Measurements from ENCODE around the gene RORC.
A peak's percentile ranks its signal among the peaks of the same experiment; 100 is the strongest.

Gene RORC

GRCh38 chr1:151867765-151868411 is 36.3 kb upstream of the RORC start:
- no peak overlapping the region for H3K4me3 ChIP-seq (ENCODE audit: low read depth, low read length)
- peak; percentile 81 for DNase-seq (ENCODE audit: low read depth)
- TF ChIP-seq CTCF (IDR thresholded peaks at IDR 0.05; ENCODE audit: low read depth, low read length) = no peak

- no peak overlapping the region for H3K4me3 ChIP-seq (ENCODE audit: low read depth, low read length)
- TF ChIP-seq MYC (IDR thresholded peaks at IDR 0.05; ENCODE audit: low read depth, low read length) (no peak), MAX (IDR thresholded peaks at IDR 0.05; ENCODE audit: low read depth, low read length) (no peak), CTCF (IDR thresholded peaks at IDR 0.05; ENCODE audit: low read depth, low read length) (no peak), POLR2A (IDR thresholded peaks at IDR 0.05; ENCODE audit: extremely low read depth, insufficient read length) (no peak)
- peak; percentile 27 for DNase-seq (ENCODE audit: low read depth)
Observed at GRCh38 chr1:151867321-151867720, 35.7 kb upstream of the RORC start.

- TF ChIP-seq CTCF (IDR thresholded peaks at IDR 0.05; ENCODE audit: low read depth, low read length) = no peak
- TF ChIP-seq MYC (IDR thresholded peaks at IDR 0.05; ENCODE audit: low read depth, low read length) = no peak
- TF ChIP-seq POLR2A (IDR thresholded peaks at IDR 0.05; ENCODE audit: extremely low read depth, insufficient read length) = no peak
- no peak for TF ChIP-seq MAX (IDR thresholded peaks at IDR 0.05; ENCODE audit: low read depth, low read length)
- no peak for DNase-seq (ENCODE audit: low read depth)
- no peak overlapping the region for H3K4me3 ChIP-seq (ENCODE audit: low read depth, low read length)
Observed at GRCh38 chr1:151864411-151864810, 32.8 kb upstream of the RORC start.

GRCh38 chr1:151862604-151863003 is 31.0 kb upstream of the RORC start:
- no peak for DNase-seq (ENCODE audit: low read depth)
- TF ChIP-seq CTCF (IDR thresholded peaks at IDR 0.05; ENCODE audit: low read depth, low read length) (no peak), POLR2A (IDR thresholded peaks at IDR 0.05; ENCODE audit: extremely low read depth, insufficient read length) (no peak), MYC (IDR thresholded peaks at IDR 0.05; ENCODE audit: low read depth, low read length) (no peak), MAX (IDR thresholded peaks at IDR 0.05; ENCODE audit: low read depth, low read length) (no peak)
- H3K4me3 ChIP-seq (ENCODE audit: low read depth, low read length) = no peak overlapping the region

- DNase-seq (ENCODE audit: low read depth) = no peak
- H3K4me3 ChIP-seq (ENCODE audit: low read depth, low read length) = no peak overlapping the region
- no peak for TF ChIP-seq MYC (IDR thresholded peaks at IDR 0.05; ENCODE audit: low read depth, low read length)
- no peak for TF ChIP-seq CTCF (IDR thresholded peaks at IDR 0.05; ENCODE audit: low read depth, low read length)
- no peak for TF ChIP-seq POLR2A (IDR thresholded peaks at IDR 0.05; ENCODE audit: extremely low read depth, insufficient read length)
- no peak for TF ChIP-seq MAX (IDR thresholded peaks at IDR 0.05; ENCODE audit: low read depth, low read length)
Observed at GRCh38 chr1:151860504-151861187, 29.0 kb upstream of the RORC start.
